ENCODE results near the gene HAND2.

DNA sequence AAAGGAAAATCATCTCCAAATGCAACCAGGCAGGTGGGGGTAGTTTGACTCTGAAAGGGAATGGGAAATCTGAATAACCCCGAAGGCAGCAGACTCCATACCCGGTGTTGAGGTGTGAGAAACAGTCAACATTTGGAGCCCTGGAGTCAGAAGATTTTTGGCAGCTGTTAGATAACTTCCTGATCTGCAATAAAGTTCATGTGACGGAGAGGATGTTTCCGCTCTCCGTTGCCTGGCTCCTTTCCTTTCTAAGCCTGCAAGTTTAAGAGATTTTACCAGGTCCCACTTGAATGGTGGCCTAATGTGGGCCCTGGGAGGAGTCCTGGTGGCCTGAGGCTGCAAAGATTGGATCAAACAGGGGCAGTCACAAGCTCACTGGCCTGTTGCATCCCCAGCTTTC, 27.7 kb downstream of the HAND2 start:
- TF ChIP-seq SIN3A (IDR thresholded peaks at IDR 0.05; ENCODE audit: borderline replicate concordance, insufficient read depth, low read depth, low read length) = no peak
- TF ChIP-seq CTCF (IDR thresholded peaks at IDR 0.05) = no peak
- no peak for TF ChIP-seq POLR2AphosphoS5 (IDR thresholded peaks at IDR 0.05; ENCODE audit: low read depth, low read length)
- no peak for TF ChIP-seq REST (IDR thresholded peaks at IDR 0.05; ENCODE audit: insufficient read depth in 1 of 2, low read depth in 2 of 2, low read length in 1 of 2)
